ENCODE measurements around the gene TBC1D22A. TPM values are rescaled to one million over a fixed set of nuclear protein-coding genes. Genes with fewer than 3 reads are reported as not detected.

The TBC1D22A gene
- total and polyA plus RNA-seq, 2 experiments from 2014 or later: 9.6 to 13.3 TPM

- Histone ChIP-seq H3K9me2 (ENCODE audit: insufficient read depth) (no peaks in the 10 kb centered on the region), H3K79me2 (replicated peaks; ENCODE audit: insufficient read depth) (no peaks in the 10 kb centered on the region), H3K4me2 (no peak overlapping the region), H4K20me1 (replicated peaks; ENCODE audit: insufficient read depth) (no peaks in the 10 kb centered on the region), H3K4me1 (ENCODE audit: insufficient read depth) (no peaks in the 10 kb centered on the region), H3K36me3 (ENCODE audit: insufficient read depth) (no peaks in the 10 kb centered on the region), H3K27ac (ENCODE audit: low read depth) (no peak overlapping the region), H2AFZ (no peak overlapping the region), H3K27me3 (ENCODE audit: insufficient read depth) (no peaks in the 10 kb centered on the region), H3K4me3 (no peak overlapping the region), H3F3A (replicated peaks; ENCODE audit: low read depth) (no peaks in the 10 kb centered on the region)
- no peak for DNase-seq (ENCODE audit: low spot score)
- H3K4me3 Mint-ChIP-seq: no peak overlapping the region
- H3K36me3 Mint-ChIP-seq (ENCODE audit: low read depth): peaks cover 29% of the 10 kb centered on the region
- peaks cover 83% of the 10 kb centered on the region for H3K9me3 Mint-ChIP-seq
- H3K27me3 Mint-ChIP-seq (ENCODE audit: insufficient read depth, low read depth, poor library complexity): peaks cover 3% of the 10 kb centered on the region
- TF ChIP-seq ZNF114 (CRISPR knock-in tag; IDR thresholded peaks at IDR 0.05) (no peak), STAT1 (IDR thresholded peaks at IDR 0.05; ENCODE audit: unreplicated experiment) (no peak), POLR2AphosphoS5 (IDR thresholded peaks at IDR 0.05; ENCODE audit: low read depth) (no peak), ZNF331 (CRISPR knock-in tag; IDR thresholded peaks at IDR 0.05; ENCODE audit: low read depth) (no peak), CREB1 (CRISPR knock-in tag; IDR thresholded peaks at IDR 0.05; ENCODE audit: low read depth) (no peak), JUNB (IDR thresholded peaks at IDR 0.05; ENCODE audit: unreplicated experiment) (no peak), REST (IDR thresholded peaks at IDR 0.05; ENCODE audit: unreplicated experiment) (no peak), EZH2phosphoT487 (IDR thresholded peaks at IDR 0.05; ENCODE audit: unreplicated experiment) (no peak), EZH2 (IDR thresholded peaks at IDR 0.05; ENCODE audit: low read depth, unreplicated experiment) (no peak), NANOG (IDR thresholded peaks at IDR 0.05; ENCODE audit: borderline replicate concordance) (no peak)
- TF ChIP-seq, protein P1, sequence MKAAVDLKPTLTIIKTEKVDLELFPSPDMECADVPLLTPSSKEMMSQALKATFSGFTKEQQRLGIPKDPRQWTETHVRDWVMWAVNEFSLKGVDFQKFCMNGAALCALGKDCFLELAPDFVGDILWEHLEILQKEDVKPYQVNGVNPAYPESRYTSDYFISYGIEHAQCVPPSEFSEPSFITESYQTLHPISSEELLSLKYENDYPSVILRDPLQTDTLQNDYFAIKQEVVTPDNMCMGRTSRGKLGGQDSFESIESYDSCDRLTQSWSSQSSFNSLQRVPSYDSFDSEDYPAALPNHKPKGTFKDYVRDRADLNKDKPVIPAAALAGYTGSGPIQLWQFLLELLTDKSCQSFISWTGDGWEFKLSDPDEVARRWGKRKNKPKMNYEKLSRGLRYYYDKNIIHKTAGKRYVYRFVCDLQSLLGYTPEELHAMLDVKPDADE (IDR thresholded peaks at IDR 0.05): no peak
- TF ChIP-seq, protein P2, sequence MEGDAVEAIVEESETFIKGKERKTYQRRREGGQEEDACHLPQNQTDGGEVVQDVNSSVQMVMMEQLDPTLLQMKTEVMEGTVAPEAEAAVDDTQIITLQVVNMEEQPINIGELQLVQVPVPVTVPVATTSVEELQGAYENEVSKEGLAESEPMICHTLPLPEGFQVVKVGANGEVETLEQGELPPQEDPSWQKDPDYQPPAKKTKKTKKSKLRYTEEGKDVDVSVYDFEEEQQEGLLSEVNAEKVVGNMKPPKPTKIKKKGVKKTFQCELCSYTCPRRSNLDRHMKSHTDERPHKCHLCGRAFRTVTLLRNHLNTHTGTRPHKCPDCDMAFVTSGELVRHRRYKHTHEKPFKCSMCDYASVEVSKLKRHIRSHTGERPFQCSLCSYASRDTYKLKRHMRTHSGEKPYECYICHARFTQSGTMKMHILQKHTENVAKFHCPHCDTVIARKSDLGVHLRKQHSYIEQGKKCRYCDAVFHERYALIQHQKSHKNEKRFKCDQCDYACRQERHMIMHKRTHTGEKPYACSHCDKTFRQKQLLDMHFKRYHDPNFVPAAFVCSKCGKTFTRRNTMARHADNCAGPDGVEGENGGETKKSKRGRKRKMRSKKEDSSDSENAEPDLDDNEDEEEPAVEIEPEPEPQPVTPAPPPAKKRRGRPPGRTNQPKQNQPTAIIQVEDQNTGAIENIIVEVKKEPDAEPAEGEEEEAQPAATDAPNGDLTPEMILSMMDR (conservative IDR thresholded peaks at IDR 0.05; ENCODE audit: low read depth in 2 of 2): no peak
- TF ChIP-seq, protein P3, sequence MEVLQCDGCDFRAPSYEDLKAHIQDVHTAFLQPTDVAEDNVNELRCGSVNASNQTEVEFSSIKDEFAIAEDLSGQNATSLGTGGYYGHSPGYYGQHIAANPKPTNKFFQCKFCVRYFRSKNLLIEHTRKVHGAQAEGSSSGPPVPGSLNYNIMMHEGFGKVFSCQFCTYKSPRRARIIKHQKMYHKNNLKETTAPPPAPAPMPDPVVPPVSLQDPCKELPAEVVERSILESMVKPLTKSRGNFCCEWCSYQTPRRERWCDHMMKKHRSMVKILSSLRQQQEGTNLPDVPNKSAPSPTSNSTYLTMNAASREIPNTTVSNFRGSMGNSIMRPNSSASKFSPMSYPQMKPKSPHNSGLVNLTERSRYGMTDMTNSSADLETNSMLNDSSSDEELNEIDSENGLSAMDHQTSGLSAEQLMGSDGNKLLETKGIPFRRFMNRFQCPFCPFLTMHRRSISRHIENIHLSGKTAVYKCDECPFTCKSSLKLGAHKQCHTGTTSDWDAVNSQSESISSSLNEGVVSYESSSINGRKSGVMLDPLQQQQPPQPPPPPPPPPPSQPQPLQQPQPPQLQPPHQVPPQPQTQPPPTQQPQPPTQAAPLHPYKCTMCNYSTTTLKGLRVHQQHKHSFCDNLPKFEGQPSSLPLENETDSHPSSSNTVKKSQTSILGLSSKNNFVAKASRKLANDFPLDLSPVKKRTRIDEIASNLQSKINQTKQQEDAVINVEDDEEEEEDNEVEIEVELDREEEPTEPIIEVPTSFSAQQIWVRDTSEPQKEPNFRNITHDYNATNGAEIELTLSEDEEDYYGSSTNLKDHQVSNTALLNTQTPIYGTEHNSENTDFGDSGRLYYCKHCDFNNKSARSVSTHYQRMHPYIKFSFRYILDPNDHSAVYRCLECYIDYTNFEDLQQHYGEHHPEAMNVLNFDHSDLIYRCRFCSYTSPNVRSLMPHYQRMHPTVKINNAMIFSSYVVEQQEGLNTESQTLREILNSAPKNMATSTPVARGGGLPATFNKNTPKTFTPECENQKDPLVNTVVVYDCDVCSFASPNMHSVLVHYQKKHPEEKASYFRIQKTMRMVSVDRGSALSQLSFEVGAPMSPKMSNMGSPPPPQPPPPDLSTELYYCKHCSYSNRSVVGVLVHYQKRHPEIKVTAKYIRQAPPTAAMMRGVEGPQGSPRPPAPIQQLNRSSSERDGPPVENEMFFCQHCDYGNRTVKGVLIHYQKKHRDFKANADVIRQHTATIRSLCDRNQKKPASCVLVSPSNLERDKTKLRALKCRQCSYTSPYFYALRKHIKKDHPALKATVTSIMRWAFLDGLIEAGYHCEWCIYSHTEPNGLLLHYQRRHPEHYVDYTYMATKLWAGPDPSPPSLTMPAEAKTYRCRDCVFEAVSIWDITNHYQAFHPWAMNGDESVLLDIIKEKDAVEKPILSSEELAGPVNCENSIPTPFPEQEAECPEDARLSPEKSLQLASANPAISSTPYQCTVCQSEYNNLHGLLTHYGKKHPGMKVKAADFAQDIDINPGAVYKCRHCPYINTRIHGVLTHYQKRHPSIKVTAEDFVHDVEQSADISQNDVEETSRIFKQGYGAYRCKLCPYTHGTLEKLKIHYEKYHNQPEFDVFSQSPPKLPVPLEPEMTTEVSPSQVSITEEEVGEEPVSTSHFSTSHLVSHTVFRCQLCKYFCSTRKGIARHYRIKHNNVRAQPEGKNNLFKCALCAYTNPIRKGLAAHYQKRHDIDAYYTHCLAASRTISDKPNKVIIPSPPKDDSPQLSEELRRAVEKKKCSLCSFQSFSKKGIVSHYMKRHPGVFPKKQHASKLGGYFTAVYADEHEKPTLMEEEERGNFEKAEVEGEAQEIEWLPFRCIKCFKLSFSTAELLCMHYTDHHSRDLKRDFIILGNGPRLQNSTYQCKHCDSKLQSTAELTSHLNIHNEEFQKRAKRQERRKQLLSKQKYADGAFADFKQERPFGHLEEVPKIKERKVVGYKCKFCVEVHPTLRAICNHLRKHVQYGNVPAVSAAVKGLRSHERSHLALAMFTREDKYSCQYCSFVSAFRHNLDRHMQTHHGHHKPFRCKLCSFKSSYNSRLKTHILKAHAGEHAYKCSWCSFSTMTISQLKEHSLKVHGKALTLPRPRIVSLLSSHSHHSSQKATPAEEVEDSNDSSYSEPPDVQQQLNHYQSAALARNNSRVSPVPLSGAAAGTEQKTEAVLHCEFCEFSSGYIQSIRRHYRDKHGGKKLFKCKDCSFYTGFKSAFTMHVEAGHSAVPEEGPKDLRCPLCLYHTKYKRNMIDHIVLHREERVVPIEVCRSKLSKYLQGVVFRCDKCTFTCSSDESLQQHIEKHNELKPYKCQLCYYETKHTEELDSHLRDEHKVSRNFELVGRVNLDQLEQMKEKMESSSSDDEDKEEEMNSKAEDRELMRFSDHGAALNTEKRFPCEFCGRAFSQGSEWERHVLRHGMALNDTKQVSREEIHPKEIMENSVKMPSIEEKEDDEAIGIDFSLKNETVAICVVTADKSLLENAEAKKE (CRISPR knock-in tag; IDR thresholded peaks at IDR 0.05): no peak
- no peaks in the 10 kb centered on the region; the same call in 2 of the 3 replicates for H3K4me1 Mint-ChIP-seq
- no peak for ATAC-seq
- no peak overlapping the region for H3K27ac Mint-ChIP-seq
Measured at GRCh38 chr22:47196166-47196849, 433.9 kb downstream of the TBC1D22A start.
